ENCODE results near the gene NT5DC4.
"Not testable (repeated sequence)": the region's sequence is repeated elsewhere in the genome, so short reads cannot be mapped to it uniquely, and the experiment has no call there.

NT5DC4 gene

GRCh38 chr2:112701052-112701451 is 19.8 kb upstream of the NT5DC4 start:
- no peak for DNase-seq

GRCh38 chr2:112703684-112704083 is 17.1 kb upstream of the NT5DC4 start:
- no peak for DNase-seq

GRCh38 chr2:112705575-112705974 is 15.2 kb upstream of the NT5DC4 start:
- DNase-seq = no peak

- no peak for DNase-seq
Observed at GRCh38 chr2:112706170-112706664, 14.6 kb upstream of the NT5DC4 start.

GRCh38 chr2:112706947-112707346 is 13.9 kb upstream of the NT5DC4 start:
- not testable (repeated sequence) for DNase-seq

- no peak for DNase-seq
Observed at GRCh38 chr2:112708968-112709367, 11.9 kb upstream of the NT5DC4 start.

GRCh38 chr2:112709703-112710102 is 11.1 kb upstream of the NT5DC4 start:
- no peak for DNase-seq

GRCh38 chr2:112710956-112711750 is 9.7 kb upstream of the NT5DC4 start:
- no peak for DNase-seq

GRCh38 chr2:112712465-112712864 is 8.4 kb upstream of the NT5DC4 start:
- DNase-seq = no peak

GRCh38 chr2:112712903-112713584 is 7.8 kb upstream of the NT5DC4 start:
- DNase-seq = no peak

GRCh38 chr2:112713585-112713925 is 7.3 kb upstream of the NT5DC4 start:
- DNase-seq = no peak

GRCh38 chr2:112713926-112714325 is 6.9 kb upstream of the NT5DC4 start:
- DNase-seq = no peak

GRCh38 chr2:112714331-112714730 is 6.5 kb upstream of the NT5DC4 start:
- no peak for DNase-seq

- no peak for DNase-seq
Observed at GRCh38 chr2:112714836-112715631, 5.8 kb upstream of the NT5DC4 start.

GRCh38 chr2:112716094-112716493 is 4.7 kb upstream of the NT5DC4 start:
- not testable (repeated sequence) for DNase-seq

GRCh38 chr2:112716826-112717352 is 3.9 kb upstream of the NT5DC4 start:
- not testable (repeated sequence) for DNase-seq

- no peak for DNase-seq
Observed at GRCh38 chr2:112718863-112719370, 1.9 kb upstream of the NT5DC4 start.

GRCh38 chr2:112721819-112722522 is 1.2 kb downstream of the NT5DC4 start:
- DNase-seq = no peak

- DNase-seq = no peak
Observed at GRCh38 chr2:112722816-112723546, 2.2 kb downstream of the NT5DC4 start.

GRCh38 chr2:112723547-112723940 is 2.7 kb downstream of the NT5DC4 start:
- DNase-seq = no peak

GRCh38 chr2:112723995-112724394 is 3.2 kb downstream of the NT5DC4 start:
- no peak for DNase-seq
